Amniotic stem cell (primary cell): ENCODE measurements around the gene ALDOB.

Experiments used
- DNase-seq: peaks from one replicate; lab custom pipeline; 2025; lab: John Stamatoyannopoulos, UW

ALDOB gene

DNA sequence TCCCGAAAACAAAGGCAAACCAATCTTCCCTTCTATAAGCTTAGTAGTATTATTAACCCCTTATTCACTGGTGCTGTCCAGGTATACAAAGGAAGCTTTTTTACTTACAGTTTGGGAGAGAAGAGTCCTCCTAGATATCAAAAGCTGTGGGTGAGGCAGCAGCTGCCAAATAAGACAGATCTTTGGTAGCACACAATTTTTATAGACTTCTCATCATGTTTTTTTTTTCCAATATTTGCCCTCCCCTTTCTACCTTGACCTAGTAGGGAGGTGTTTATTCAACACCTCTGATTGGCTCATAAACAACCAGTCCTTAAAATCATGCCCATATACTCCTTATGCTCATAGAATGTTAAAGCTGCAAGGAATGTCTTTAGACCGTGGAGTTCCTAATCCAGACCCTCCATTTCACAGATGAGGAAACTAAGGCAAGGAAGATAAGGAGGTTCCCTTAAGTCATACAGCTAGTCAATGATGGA is at the start of gene ALDOB:
Gene ALDOB (minus strand): TSS at position 174 of the 479 bp plus-strand sequence. CDS start 4,887 bp downstream, outside the sequence.
- no peak for DNase-seq

DNA sequence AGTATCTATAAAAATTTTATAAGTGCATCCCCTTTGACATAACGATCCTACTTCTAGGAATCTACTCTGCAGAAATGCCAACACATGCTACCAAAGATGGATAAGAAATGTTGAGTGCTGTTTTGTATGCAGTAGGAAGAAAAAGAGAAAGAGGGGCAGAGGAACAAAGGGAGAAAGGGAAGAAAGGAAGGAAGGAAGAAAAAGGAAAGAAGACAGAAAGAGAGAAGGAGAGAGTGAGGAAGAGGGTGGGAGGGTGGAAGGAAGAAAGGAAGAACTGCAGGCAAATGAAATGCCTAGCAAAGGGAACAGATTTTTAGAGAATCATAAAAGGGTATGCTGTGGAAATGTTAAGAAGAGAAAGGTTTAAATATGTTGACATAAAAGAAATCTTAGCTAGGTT is 48.5 kb upstream of the ALDOB start:
- no peak for DNase-seq

DNA sequence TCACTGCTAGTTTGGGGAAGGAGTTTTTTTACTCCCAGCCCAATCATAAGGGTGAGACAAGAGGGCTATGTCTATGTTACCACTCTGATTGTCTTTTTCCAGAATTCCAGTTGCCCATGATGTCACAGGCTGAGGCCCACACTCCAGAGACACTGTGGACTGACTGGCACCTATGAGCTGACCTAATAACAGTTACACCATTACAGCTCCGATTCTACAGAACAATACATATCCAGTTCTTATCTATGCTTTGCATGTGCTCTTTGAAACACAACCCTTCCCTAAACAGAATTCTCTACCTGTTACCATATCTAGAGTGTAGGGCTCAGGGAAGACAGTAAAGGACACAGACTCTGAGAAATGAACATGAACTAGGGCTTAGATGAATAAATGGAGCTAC is 45.7 kb upstream of the ALDOB start:
- no peak for DNase-seq

- DNase-seq, result no peak
These were observed 44.8 kb upstream of the ALDOB start for GRCh38 chr9:101480386-101480785.

DNA sequence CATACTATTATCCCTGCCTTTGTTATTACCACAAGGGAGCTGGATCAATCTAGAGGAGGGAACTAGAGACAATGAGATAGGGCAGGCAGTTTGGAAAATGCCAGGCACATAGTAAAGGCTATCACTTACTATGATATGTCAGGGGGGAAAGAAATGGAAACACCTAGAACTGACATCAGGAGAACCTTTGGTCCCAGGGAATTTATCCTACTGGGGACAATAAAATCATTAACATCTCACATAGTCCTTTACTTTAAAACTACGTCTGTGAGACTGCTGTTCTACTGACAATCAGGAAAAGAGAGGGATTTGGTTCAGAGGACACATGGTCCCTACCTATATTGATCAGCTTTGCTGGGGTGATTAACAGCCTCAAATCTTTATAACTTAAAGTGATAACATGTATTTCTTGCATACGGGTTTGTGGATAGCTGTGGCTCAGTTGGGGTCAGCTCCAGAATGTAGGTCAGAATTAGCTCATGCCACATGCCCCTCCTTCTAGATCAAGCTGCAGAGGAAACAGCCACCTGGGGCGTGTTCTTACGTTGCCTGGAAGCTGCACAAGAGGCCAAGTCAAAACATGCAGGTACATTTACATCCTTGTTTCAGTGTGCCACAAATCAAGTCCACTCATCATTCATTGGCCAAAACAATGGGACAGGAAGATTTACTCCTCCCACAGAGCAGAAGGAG is 43.9 kb upstream of the ALDOB start:
- DNase-seq, result no peak

- DNase-seq, result no peak
These were observed 43.3 kb upstream of the ALDOB start for GRCh38 chr9:101478906-101479305.

GRCh38 chr9:101478444-101478843 is 42.9 kb upstream of the ALDOB start:
- DNase-seq, result no peak

- DNase-seq, result no peak
These were observed 42.2 kb upstream of the ALDOB start for GRCh38 chr9:101477736-101478135.

DNA sequence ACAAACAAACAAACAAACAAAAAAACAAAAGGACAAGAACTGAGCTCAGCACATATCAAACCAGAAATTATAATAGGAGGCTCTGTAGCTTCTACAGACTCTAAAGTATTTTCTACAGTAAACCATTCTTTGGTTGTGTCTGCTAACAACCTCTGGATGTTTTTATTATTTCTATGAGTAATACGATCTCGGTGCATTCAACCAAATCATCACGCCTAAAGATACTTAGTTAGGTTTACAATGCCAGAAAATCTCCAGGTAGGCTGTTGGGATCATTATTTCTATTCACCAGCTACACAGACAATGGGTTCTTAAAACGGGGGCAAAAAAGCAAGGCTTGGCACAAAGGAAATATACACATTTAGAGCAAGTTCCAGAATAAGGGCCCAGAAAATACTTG is 41.6 kb upstream of the ALDOB start:
- no peak for DNase-seq

DNA sequence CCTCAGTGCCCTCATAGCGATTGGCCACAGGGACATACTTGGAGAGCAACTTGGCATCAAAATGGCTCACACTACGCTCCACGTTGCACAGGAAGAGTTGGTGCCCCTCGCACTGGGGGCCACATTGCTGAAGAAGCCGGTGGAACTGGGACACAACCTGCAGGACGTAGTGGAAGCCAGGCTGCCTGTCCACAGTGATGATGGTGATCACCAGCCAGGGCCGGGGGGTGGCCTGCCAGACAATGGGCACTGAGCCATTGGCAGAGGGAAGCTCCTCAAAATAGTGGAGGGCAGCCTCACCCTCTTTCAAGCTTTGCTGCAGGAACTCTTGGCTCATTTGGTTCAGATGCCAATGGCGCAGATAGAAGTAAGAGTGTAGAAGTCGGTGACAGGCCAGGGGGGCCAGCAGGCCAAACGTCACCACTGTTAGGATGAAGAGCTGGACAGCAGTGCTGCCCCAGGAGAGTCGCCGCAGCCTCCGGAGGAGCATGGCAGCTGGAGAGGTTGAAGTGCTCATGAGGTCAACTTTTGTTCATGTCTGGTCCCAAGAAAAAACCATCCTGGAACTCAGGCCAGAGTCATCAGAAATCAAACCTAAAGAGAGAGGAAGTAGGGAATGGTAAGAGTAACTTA is 41.1 kb upstream of the ALDOB start:
- DNase-seq, result no peak

DNA sequence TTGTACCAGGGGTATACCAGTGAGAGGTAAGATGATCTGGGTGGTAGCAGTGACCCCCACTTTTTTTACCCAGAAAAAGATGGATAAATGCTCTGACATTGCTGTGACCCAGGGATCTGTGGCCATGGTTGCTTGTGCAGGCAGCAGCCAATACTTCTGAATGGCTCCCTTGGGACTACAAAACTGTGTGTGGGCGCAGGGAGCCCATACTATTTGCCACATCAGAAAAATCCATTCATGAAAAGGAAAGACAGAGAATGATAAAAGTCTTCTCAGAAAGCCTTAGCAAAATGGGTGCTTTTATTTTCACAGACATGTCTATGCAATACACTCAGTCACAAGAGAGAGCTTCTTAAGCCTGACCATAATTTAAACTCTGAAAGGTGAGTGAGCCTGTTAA is 37.3 kb upstream of the ALDOB start:
- no peak for DNase-seq

- DNase-seq, result no peak
These were observed 35.4 kb upstream of the ALDOB start for GRCh38 chr9:101470929-101471328.

- DNase-seq, result no peak
These were observed 34.4 kb upstream of the ALDOB start for GRCh38 chr9:101470021-101470420.

GRCh38 chr9:101469026-101469425 is 33.5 kb upstream of the ALDOB start:
- no peak for DNase-seq

- no peak for DNase-seq
These were observed 32.5 kb upstream of the ALDOB start for GRCh38 chr9:101468116-101468515.

- DNase-seq, result no peak
These were observed 32.1 kb upstream of the ALDOB start for GRCh38 chr9:101467690-101468089.

GRCh38 chr9:101466863-101467262 is 31.3 kb upstream of the ALDOB start:
- no peak for DNase-seq

DNA sequence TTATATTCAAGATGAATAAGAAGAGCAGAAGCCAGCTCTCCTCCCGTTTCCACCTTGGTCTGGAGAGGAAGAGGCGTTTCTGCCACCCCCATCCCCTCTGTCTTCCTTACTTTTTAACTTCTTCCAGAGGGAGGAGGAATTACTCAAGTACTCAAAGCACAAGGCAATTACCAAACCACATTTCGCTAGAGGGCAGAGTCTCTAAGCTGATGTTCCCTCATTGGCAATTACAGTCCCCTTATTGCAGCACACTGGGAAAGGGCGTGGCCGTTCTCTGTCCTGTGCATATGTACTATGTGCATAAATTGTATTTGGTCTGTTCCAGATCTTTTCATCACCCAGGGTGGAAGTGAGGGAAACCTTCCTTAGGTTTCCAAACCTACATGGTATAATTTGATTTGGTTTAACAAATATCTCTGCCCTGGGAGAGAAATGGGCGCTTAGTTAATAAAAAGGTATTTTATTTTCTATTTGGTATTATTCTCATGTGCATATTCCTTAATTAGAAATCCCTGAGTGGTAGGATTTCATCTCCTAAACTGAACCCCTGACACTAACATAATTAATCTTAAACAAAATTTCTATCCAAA is 29.8 kb upstream of the ALDOB start:
- DNase-seq, result peak; percentile 56

DNA sequence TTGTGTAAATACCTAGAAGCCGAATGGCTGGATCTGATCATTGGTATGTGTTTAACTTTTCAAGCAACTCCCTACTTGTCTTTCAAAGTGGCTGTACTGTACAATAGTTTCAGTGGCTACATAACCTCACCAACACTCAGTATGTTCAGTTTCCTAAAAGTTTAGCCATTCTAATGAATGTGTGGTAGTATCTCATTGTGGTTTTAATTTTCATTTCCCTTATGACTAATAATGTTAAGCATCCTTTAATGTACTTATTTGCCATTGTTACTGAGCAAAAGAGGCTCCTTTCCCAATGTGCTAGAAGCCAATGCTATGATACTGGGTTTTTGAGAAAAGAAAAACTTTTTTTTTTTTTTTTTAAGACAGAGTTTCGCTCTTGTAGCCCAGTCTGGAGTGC is 27.8 kb upstream of the ALDOB start:
- no peak for DNase-seq

- peak; percentile 32 for DNase-seq
These were observed 27.0 kb upstream of the ALDOB start for GRCh38 chr9:101462558-101462957.

- no peak for DNase-seq
These were observed 25.4 kb upstream of the ALDOB start for GRCh38 chr9:101460965-101461364.

DNA sequence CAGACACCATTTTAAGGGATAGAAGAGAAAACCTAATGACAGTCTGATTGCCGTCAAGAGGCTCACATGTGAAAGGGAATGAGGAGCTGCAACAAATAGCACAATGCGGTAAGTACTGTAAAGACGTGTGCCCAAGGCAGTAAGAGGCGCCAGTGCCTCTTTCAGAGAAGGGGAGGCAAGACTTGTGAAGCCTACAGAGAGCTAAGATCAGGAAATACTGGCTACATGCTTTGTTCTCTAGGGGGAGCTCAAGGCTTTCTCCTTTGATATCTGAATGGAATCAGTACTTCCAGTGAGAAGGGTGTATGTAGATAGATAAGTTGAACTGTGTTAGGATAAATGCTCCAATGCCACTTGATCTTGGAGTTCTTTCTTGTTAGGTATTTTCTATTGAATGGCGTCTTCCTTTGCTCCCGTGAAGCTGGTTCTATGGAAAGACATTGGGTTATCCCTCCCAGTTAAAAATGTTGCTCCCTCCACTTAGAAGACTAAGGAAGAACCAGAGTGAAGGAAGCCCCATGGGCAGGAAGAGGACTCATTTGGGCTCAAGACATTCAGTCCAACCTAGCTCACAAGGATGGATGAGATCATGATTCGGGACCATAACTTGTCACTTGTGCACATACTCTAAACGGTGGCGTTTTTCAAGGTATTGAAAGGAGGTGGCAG is 23.5 kb upstream of the ALDOB start:
- DNase-seq, result peak; percentile 46

GRCh38 chr9:101457003-101457402 is 21.4 kb upstream of the ALDOB start:
- DNase-seq, result no peak
